ENCODE measurements around the gene CHCHD3.

DNA sequence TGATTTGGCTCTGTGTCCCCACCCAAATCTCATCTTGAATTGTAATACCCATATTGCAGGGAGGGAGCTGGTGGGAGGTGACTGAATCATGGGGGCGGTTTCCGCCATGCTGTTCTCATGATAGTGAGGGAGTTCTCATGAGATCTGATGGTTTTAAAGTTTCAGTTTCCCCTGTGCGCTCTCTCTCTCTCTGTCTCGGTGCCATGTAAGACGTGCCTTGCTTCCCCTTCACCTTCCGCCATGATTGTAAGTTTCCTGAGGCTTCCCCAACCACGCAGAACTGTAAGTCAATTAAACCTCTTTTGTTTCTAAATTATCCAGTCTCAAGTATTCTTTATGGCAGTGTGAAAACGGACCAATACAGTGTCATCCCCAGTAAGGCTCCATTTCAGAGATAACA is 48.3 kb upstream of the CHCHD3 start:
- TF ChIP-seq POLR2A (IDR thresholded peaks at IDR 0.05) (no peak), POLR2AphosphoS5 (IDR thresholded peaks at IDR 0.05) (no peak), EP300 (IDR thresholded peaks at IDR 0.05) (no peak)
- TF ChIP-seq, protein P1, sequence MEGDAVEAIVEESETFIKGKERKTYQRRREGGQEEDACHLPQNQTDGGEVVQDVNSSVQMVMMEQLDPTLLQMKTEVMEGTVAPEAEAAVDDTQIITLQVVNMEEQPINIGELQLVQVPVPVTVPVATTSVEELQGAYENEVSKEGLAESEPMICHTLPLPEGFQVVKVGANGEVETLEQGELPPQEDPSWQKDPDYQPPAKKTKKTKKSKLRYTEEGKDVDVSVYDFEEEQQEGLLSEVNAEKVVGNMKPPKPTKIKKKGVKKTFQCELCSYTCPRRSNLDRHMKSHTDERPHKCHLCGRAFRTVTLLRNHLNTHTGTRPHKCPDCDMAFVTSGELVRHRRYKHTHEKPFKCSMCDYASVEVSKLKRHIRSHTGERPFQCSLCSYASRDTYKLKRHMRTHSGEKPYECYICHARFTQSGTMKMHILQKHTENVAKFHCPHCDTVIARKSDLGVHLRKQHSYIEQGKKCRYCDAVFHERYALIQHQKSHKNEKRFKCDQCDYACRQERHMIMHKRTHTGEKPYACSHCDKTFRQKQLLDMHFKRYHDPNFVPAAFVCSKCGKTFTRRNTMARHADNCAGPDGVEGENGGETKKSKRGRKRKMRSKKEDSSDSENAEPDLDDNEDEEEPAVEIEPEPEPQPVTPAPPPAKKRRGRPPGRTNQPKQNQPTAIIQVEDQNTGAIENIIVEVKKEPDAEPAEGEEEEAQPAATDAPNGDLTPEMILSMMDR (IDR thresholded peaks at IDR 0.05): no peak
